22Rv1 (cell line): Measurements from ENCODE around the gene NBPF15.
"Not testable (repeated sequence)": the region's sequence is repeated elsewhere in the genome, so short reads cannot be mapped to it uniquely, and the experiment has no call there.

Source experiments
- ZFX ChIP-seq: fragments of 450-650 bp; IDR thresholded peaks from 2 replicates; pipeline ENCODE4 v1.6.1; 2017; ENCODE audit warnings: antibody characterized with exemption, borderline replicate concordance
- TF ChIP-seq, protein P1 (sequence below): fragments of 450-650 bp; IDR thresholded peaks from 2 replicates; pipeline ENCODE4 v1.5.1; 2017; ENCODE audit warnings: mild to moderate bottlenecking

DNA sequence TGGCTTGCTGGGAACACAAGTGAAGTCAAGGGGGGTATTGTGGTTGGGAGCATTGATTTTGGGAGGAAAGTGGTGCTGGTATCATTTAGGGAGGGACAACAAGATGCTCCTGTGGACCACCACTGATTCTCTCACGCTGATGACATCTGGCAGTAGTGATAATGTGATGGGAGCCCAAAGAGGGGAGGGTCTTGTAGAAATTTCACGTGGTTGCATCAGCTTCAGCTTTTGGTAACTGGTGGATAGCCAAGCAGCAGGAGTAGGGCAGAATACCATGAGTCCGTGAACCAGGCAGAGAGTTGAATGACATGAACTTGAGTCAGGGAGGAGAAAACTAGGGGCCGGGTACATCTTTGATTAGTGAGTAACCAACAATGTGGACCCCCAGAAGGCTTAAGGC is 32.7 kb upstream of the NBPF15 start:
- TF ChIP-seq, protein P1, sequence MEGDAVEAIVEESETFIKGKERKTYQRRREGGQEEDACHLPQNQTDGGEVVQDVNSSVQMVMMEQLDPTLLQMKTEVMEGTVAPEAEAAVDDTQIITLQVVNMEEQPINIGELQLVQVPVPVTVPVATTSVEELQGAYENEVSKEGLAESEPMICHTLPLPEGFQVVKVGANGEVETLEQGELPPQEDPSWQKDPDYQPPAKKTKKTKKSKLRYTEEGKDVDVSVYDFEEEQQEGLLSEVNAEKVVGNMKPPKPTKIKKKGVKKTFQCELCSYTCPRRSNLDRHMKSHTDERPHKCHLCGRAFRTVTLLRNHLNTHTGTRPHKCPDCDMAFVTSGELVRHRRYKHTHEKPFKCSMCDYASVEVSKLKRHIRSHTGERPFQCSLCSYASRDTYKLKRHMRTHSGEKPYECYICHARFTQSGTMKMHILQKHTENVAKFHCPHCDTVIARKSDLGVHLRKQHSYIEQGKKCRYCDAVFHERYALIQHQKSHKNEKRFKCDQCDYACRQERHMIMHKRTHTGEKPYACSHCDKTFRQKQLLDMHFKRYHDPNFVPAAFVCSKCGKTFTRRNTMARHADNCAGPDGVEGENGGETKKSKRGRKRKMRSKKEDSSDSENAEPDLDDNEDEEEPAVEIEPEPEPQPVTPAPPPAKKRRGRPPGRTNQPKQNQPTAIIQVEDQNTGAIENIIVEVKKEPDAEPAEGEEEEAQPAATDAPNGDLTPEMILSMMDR, result not testable (repeated sequence)
- TF ChIP-seq ZFX, result not testable (repeated sequence)
